ES-I3 (cell line): ENCODE data around the gene ACAP1.

Source experiments
- H3K36me3 ChIP-seq: 2 replicates; pipeline ENCODE4 v1.6.1; 2013; ENCODE audit warnings: mild to moderate bottlenecking, low read length, control low read depth, moderate library complexity; ENCODE audit not compliant: insufficient read depth
- H3K4me1 ChIP-seq: 2 replicates; pipeline ENCODE4 v1.6.1; 2013; ENCODE audit warnings: mild to moderate bottlenecking, control low read depth, low read length; ENCODE audit not compliant: insufficient read depth
- H3K9ac ChIP-seq: 2 replicates; pipeline ENCODE4 v1.6.1; 2013; ENCODE audit warnings: low read depth, mild to moderate bottlenecking, low read length, moderate library complexity
- H3K9me3 ChIP-seq: 2 replicates; pipeline ENCODE4 v1.6.1; 2013; ENCODE audit warnings: mild to moderate bottlenecking, low read length, moderate library complexity; ENCODE audit not compliant: control insufficient read depth, insufficient read depth

Gene ACAP1

GRCh38 chr17:7306911-7307685 lies 29.2 kb upstream of the ACAP1 start, which contains the start of gene EIF5A:
EIF5A (plus strand) TSS chr17:7307628; CDS start chr17:7309636, 2,008 bp downstream.
- peaks cover 5% of the 10 kb centered on the region; the same call in 1 of the 2 replicates for H3K4me1 ChIP-seq
- peaks cover 23% of the 10 kb centered on the region for H3K36me3 ChIP-seq
- H3K9ac ChIP-seq = peak within 1 kb of the TSS; percentile 98
- no peaks in the 10 kb centered on the region for H3K9me3 ChIP-seq

GRCh38 chr17:7307686-7308624 lies 28.4 kb upstream of the ACAP1 start:
- Histone ChIP-seq H3K9ac (peak overlapping the region; percentile 98), H3K4me1 (peaks cover 5% of the 10 kb centered on the region; the same call in 1 of the 2 replicates), H3K9me3 (no peaks in the 10 kb centered on the region), H3K36me3 (peaks cover 27% of the 10 kb centered on the region)

- Histone ChIP-seq H3K9me3 (no peaks in the 10 kb centered on the region), H3K36me3 (peaks cover 27% of the 10 kb centered on the region), H3K4me1 (peaks cover 5% of the 10 kb centered on the region), H3K9ac (peak overlapping the region; percentile 98)
Observed at GRCh38 chr17:7308625-7309433, 27.5 kb upstream of the ACAP1 start.

GRCh38 chr17:7309628-7310027 lies 26.7 kb upstream of the ACAP1 start:
- H3K36me3 ChIP-seq = peaks cover 27% of the 10 kb centered on the region
- H3K9ac ChIP-seq = no peak overlapping the region
- peaks cover 5% of the 10 kb centered on the region for H3K4me1 ChIP-seq
- H3K9me3 ChIP-seq = no peaks in the 10 kb centered on the region

GRCh38 chr17:7311110-7311705 lies 25.1 kb upstream of the ACAP1 start:
- Histone ChIP-seq H3K9ac (no peak overlapping the region), H3K9me3 (no peaks in the 10 kb centered on the region), H3K36me3 (peaks cover 27% of the 10 kb centered on the region), H3K4me1 (peaks cover 5% of the 10 kb centered on the region)

- no peaks in the 10 kb centered on the region for H3K9me3 ChIP-seq
- no peak overlapping the region for H3K9ac ChIP-seq
- H3K36me3 ChIP-seq = peaks cover 32% of the 10 kb centered on the region
- H3K4me1 ChIP-seq = peaks cover 5% of the 10 kb centered on the region
Observed at GRCh38 chr17:7312432-7313087, 23.8 kb upstream of the ACAP1 start.

GRCh38 chr17:7313088-7313889 lies 23.0 kb upstream of the ACAP1 start:
- Histone ChIP-seq H3K36me3 (peaks cover 37% of the 10 kb centered on the region), H3K4me1 (peaks cover 5% of the 10 kb centered on the region), H3K9ac (no peak overlapping the region), H3K9me3 (no peaks in the 10 kb centered on the region)

- H3K9me3 ChIP-seq = no peaks in the 10 kb centered on the region
- H3K9ac ChIP-seq = peak overlapping the region; percentile 46
- H3K36me3 ChIP-seq = peaks cover 37% of the 10 kb centered on the region
- peaks cover 4% of the 10 kb centered on the region for H3K4me1 ChIP-seq
Observed at GRCh38 chr17:7313890-7314718, 22.2 kb upstream of the ACAP1 start.

GRCh38 chr17:7314719-7315569 lies 21.4 kb upstream of the ACAP1 start, which contains the start of gene GPS2:
GPS2 (minus strand) TSS chr17:7315360; CDS start chr17:7315052, 308 bp downstream.
- H3K9me3 ChIP-seq = no peaks in the 10 kb centered on the region
- no peaks in the 10 kb centered on the region; the same call in 1 of the 2 replicates for H3K4me1 ChIP-seq
- H3K36me3 ChIP-seq = peaks cover 32% of the 10 kb centered on the region
- H3K9ac ChIP-seq = peak within 1 kb of the TSS; percentile 46

GRCh38 chr17:7315570-7316235 lies 20.6 kb upstream of the ACAP1 start:
- H3K9me3 ChIP-seq = no peaks in the 10 kb centered on the region
- peaks cover 32% of the 10 kb centered on the region for H3K36me3 ChIP-seq
- no peaks in the 10 kb centered on the region; the same call in 1 of the 2 replicates for H3K4me1 ChIP-seq
- H3K9ac ChIP-seq = peak overlapping the region; percentile 46
